ENCODE data around the gene PRXL2B. TPM values are rescaled to one million over a fixed set of nuclear protein-coding genes. Genes with fewer than 3 reads are reported as not detected.
"Not testable (repeated sequence)": the region's sequence is repeated elsewhere in the genome, so short reads cannot be mapped to it uniquely, and the experiment has no call there.

PRXL2B gene, protein sequence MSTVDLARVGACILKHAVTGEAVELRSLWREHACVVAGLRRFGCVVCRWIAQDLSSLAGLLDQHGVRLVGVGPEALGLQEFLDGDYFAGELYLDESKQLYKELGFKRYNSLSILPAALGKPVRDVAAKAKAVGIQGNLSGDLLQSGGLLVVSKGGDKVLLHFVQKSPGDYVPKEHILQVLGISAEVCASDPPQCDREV
- 23.2 TPM for polyA plus RNA-seq (ENCODE audit: insufficient read length)

DNA sequence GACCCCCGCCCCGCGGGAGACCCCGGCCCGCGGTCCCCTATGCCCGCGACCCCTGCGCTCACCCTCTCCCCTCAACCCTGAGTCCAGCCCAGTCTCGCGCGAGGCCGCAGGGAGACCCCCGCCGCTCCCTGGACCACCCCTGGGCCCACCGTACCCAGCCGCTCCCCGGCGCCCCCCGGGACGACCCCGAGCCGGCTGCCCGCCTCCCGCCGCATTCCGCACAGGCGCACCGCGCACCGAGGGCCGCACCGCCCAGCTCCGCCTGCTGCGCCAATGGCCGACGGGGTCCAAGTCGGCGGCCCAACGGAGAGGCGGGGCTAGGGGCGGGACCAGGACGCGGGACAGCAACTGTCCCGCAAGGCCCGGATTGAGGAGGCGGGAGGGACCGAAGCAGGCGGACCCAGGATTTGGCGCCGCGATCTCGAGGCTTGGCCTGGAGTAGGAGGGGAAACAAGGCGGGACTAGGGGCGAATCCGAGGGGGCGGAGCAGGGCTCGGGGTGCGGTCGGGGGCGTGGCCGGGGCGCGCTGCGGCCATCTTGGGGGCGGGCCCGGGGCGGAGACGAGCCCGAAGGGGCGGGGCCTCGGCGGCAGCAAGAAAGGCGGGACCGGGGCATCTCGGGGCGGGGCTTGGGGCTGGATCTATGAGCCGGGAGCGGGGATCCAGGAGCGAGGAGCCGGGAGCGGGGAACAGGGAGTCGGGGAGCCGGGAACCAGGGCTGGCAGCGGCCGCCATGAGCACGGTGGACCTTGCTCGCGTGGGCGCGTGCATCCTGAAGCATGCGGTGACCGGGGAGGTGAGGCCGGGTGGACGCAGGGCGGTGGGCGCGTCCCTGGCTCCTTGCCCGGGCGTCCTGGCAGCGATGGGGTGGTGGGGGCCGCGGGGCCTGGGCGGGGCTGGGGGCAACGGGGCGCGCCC, at the start of gene PRXL2B:
Gene PRXL2B (plus strand): TSS at position 624 of the 917 bp plus-strand sequence. CDS start 109 bp downstream, at position 733.
- DNase-seq = peak; percentile 99

- no peak for DNase-seq
Observed at GRCh38 chr1:2537784-2538115, 48.8 kb upstream of the PRXL2B start.

DNA sequence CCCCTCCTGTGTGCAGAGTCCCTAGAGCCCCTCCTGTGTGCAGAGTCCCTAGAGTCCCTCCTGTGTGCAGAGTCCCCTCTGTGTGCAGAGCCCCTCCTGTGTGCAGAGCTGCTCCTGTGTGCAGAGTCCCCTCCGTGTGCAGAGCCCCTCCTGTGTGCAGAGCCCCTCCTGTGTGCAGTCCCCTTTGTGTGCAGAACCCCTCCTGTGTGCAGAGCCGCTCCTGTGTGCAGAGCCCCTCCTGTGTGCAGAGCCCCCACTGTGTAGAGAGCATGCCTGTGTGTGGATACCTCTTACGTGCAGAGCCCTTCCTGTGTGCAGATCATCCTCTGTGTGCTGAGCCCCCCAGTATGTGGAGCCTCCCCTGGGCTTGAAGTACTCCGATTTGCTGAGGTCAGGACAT, 48.2 kb upstream of the PRXL2B start:
- no peak for DNase-seq

- DNase-seq = no peak
Observed at GRCh38 chr1:2538872-2539271, 47.7 kb upstream of the PRXL2B start.

DNA sequence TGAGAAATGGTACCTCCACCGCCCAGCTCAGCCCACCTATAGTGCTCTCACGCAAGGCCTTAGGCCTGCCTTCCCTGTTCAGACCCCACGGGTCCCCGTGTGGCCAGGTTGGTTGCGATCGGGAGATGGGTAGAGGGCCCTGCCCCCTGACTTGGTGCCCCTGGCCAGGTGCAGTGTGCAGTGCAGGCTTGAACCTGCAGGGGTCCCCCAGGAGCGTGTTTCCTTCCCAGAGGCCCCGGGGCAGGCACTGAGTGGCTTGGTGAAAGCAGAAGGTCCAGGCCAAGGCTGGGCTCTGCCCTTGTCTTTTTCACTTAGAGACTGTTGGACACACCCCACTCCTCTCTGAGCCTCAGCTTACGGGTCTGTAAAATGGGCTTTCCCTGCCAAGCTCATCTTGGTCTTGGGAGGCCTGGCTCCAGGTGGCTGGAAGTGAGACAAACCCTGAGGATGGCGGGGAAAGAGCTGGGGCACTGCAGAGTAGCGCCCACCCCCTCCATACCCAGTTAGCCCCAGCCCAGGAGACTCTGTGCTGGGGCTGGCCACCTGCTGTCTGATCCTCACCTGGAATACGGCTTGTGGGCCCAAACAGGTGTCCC, 47.2 kb upstream of the PRXL2B start:
- no peak for DNase-seq

GRCh38 chr1:2540816-2541492, 45.6 kb upstream of the PRXL2B start:
- DNase-seq = no peak

DNA sequence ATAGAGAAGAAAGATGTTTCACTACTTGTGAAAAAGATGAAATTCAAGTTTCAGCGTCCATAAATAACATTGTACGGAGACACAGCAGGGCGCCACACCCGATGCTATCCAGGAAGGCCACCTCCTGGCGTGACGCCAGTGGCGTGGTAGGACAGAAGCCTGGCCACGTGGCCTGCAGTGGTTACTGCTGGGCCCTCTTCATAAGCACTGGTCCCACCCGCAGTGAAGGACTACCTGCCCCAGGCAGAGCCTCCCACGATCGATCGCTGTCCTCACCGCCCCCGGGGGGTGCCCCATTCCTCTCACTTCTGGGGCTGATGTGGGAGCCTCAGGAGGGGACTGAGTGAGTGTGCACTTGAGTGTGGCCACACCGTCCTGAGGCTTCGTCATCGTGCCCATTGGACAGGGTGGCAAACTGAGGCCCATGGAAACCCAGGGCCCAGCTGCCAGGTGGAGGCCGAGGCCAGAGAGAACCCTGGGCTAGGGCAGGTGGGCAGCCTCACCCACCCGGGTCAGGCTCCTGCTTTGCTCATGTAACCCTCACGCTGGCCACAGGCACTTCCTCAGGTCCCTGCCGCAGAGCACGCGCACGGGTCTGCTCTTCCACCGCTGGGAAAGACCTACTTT, 44.8 kb upstream of the PRXL2B start:
- no peak for DNase-seq

- no peak for DNase-seq
Observed at GRCh38 chr1:2542246-2542915, 44.2 kb upstream of the PRXL2B start.

GRCh38 chr1:2543543-2544092, 43.0 kb upstream of the PRXL2B start:
- no peak for DNase-seq

DNA sequence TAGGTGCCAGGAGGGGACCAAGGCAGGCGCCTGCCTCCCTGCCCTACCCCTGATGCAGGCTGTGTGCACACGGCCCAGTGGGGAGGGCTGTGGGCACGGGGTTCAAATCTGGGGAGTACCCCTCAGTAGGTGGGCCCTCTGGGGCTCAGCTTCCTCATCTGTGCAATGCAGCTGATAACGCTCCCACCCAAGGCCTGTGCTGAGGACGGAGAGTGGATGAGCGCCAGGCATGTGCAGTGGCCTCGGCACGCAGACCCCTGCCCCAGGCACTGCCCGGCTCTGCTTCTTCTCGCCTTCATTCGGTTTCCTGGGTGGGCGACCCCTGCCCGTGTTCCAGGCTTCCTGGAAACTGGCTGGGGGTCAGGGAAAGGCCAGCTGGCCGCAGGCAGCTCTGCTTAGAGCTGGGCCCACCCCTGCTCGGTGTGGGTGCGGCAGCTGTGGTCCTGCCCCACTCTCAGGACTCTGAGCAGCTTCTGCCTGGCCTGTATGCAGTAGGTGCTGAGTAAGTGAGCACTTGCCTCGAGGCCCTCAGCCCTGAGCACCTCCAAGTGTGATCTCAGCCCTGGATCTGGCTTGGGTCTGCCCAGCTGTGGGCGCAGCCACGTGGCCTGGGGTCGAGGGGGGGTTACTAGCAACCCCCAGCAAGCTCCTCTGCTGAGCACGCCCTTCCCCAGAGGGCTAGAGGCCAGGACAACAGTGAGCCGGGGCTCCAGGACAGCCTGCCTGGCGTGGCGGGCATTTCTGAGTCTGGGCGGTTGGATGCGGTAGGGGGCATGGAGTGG, 42.3 kb upstream of the PRXL2B start:
- no peak for DNase-seq

DNA sequence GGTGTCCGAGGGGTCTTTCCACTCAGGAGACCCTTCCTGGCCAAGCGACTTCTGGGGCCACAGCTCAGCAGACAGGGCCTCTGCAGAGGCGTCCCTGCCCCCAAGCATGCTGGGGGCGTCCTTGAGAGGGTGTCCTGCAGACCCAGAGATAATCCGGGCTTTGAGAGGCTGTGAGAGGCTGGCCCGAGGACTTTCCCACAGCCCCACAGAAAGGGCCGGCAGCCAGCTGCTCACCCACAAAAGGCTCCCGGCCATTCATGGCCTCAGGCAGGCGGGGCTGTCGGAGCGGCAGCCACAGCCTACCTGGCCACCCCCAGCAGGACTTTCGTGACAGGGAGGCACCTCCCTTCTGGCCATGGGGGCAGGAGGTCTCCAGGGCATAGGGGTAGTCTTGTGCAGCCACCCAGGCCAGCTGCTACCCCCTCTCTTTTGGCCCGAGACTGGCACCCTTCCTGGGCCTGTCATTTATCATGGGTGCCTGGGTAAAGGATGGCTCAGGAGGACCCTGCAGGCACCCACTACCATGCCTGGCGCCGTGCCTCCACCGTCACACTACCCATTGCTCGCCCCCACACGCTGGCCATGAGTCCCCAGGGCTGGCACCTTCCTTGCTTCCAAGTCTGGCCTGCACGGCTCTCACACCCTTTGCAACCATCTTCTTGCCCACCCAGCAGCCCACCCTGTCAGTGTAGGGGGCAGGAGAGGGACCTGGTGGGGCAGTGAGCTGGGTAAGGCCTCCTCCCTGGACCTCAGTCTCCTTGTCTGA, 41.5 kb upstream of the PRXL2B start:
- DNase-seq = no peak

- peak; percentile 74 for DNase-seq
Observed at GRCh38 chr1:2545754-2546514, 40.6 kb upstream of the PRXL2B start.

DNA sequence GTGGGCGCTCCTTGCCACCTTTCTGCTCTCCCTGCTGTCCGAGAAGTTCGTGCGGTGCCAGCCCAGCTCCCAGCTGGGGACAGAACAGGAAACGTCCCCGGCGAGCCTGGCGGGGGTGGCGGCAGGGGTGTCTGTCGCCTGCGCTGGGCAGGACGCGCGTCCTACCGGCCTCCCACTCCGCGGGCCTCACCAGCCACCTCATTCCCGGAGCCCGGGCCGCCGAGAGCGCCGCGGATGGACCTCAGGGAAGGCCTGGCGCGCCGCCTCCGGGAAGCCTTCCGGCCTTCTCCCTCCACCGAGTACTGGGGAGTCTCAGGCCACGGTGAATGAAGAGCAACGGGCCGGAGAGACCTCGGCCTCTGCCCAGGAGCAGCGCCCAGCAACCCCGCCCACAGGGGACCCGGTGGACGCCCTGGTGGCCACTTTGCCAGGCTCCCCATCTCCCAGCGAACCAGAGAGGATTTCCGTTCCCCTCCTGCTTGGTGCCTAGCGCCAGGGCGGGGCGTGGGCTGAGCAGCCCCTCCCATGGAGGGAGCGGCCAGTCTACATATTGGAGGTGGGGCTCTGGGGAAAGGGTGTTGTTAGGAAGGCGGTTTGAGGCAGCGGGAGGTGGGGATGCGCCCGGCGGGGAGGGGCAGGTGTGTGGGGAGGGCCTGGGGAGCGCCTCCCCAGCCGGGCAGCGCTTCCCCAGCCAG, 39.9 kb upstream of the PRXL2B start:
- DNase-seq = peak; percentile 80

- no peak for DNase-seq
Observed at GRCh38 chr1:2547210-2548067, 39.1 kb upstream of the PRXL2B start.

DNA sequence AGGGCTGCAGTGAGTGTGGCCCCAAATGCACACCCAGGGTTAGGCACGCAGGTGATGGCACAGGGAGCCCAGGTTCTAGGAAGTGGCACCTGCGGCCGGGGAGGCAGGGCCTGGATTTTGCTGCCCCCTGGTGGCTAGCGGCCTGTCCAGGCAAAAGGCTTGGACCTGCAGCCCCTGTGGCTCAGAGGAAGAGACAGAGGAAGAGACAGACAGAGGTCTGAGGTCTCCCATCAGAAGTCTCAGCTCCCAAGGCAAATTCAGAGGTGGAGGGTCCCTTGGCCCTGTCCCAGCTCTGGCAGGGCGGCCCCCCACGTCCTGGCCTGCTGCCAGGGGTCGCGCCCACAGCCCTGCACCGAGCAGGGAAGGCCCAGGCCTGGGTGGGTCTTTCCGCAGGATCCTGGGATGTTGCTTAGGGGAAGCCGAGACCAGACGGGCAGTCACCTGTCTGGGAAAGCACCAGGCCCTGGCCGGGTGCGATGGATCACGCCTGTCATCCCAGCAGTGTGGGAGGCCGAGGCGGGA, 38.4 kb upstream of the PRXL2B start:
- DNase-seq = peak; percentile 81

- not testable (repeated sequence) for DNase-seq
Observed at GRCh38 chr1:2549367-2550029, 37.1 kb upstream of the PRXL2B start.

Measured in hindlimb muscle (tissue), 1 donor.